Neural crest cell (in vitro differentiated cells): ENCODE measurements around the gene VPS18. TPM values are rescaled to one million over a fixed set of nuclear protein-coding genes. Genes with fewer than 3 reads are reported as not detected.
A peak's percentile ranks its signal among the peaks of the same experiment; 100 is the strongest.

Source experiments
- DNase-seq: peaks from one replicate; pipeline ENCODE4 v3.0.0; 2021; ENCODE audit warnings: low read depth, mixed read lengths, low spot score
- H3K27ac Mint-ChIP-seq: one replicate; pipeline ENCODE4 v1.8.0; 2021; ENCODE audit warnings: mild to moderate bottlenecking, mixed read lengths; ENCODE audit not compliant: unreplicated experiment
- H3K27me3 Mint-ChIP-seq: 2 replicates; pipeline ENCODE4 v1.8.0; 2021; ENCODE audit warnings: low read depth, mild to moderate bottlenecking, mixed read lengths
- H3K36me3 Mint-ChIP-seq: 2 replicates; pipeline ENCODE4 v1.8.0; 2021; ENCODE audit warnings: low read depth, mild to moderate bottlenecking, mixed read lengths
- H3K4me1 Mint-ChIP-seq: 2 replicates; pipeline ENCODE4 v1.8.0; 2021; ENCODE audit warnings: mixed read lengths
- H3K4me3 Mint-ChIP-seq: one replicate; pipeline ENCODE4 v1.8.0; 2021; ENCODE audit warnings: mild to moderate bottlenecking, mixed read lengths
- H3K9me3 Mint-ChIP-seq: 2 replicates; pipeline ENCODE4 v1.8.0; 2021; ENCODE audit warnings: mixed read lengths
- total RNA-seq: library from RNA; stranded (reverse); gene quantifications from 2 replicates; pipeline ENCODE4 v1.2.1, GENCODE V29; 2021
- TF ChIP-seq, protein P1 (sequence below): fragments of 200-600 bp; sonication (generic); conservative IDR thresholded peaks from 2 replicates; pipeline ENCODE4 v1.5.0; 2021; ENCODE audit warnings: antibody characterized with exemption, mild to moderate bottlenecking

Gene VPS18
- total RNA-seq, 1 donor from 2014 or later: 28.2 TPM

DNA sequence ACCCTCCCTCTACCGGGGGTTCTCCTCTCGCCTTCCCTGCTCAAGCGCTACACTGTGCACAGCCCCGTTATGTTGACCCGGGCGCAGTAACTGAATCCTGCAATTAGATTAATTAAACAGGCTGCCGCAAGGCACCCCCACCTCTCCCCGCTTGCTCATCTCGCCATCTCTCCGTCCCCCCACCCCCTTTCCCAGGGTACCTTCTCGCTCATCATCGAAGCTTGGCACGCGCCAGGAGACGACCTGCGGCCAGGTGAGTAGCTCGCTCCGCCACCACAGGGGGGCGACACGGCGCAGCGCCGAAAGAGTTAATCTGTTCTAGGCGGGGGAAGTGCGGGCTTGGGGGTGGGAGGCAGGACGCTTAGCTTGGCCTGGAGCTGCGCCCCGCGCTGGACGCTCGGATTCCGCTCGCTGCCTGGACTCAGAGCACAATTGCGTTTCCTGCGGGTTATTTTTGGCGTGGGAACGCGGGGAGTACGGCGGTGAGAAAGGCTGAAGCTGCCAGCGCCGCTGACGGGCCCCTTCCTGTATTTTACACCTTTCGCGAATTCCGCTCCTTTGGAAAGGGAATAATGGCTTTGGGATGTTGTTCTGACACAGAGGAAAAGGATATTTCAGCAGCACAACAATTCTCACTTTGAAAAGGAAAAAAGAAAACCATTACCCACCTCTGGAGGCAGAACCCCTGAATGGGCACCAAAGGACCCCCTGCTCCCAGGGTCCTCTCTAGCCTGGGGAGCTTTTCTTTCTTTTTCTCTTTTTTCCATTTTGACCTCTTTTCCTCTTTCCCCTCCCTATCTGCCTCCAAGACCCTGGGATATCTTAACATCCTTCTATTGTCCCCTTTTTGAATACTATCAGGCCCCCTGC is 36.4 kb downstream of the VPS18 start:
- H3K27me3 Mint-ChIP-seq: peaks cover 87% of the 10 kb centered on the region
- no peak overlapping the region for H3K27ac Mint-ChIP-seq
- H3K9me3 Mint-ChIP-seq: no peaks in the 10 kb centered on the region
- TF ChIP-seq, protein P1, sequence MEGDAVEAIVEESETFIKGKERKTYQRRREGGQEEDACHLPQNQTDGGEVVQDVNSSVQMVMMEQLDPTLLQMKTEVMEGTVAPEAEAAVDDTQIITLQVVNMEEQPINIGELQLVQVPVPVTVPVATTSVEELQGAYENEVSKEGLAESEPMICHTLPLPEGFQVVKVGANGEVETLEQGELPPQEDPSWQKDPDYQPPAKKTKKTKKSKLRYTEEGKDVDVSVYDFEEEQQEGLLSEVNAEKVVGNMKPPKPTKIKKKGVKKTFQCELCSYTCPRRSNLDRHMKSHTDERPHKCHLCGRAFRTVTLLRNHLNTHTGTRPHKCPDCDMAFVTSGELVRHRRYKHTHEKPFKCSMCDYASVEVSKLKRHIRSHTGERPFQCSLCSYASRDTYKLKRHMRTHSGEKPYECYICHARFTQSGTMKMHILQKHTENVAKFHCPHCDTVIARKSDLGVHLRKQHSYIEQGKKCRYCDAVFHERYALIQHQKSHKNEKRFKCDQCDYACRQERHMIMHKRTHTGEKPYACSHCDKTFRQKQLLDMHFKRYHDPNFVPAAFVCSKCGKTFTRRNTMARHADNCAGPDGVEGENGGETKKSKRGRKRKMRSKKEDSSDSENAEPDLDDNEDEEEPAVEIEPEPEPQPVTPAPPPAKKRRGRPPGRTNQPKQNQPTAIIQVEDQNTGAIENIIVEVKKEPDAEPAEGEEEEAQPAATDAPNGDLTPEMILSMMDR: peak; percentile 74
- no peak for DNase-seq
- H3K4me3 Mint-ChIP-seq: peak overlapping the region; percentile 84
- H3K4me1 Mint-ChIP-seq: peaks cover 36% of the 10 kb centered on the region
- no peaks in the 10 kb centered on the region for H3K36me3 Mint-ChIP-seq

DNA sequence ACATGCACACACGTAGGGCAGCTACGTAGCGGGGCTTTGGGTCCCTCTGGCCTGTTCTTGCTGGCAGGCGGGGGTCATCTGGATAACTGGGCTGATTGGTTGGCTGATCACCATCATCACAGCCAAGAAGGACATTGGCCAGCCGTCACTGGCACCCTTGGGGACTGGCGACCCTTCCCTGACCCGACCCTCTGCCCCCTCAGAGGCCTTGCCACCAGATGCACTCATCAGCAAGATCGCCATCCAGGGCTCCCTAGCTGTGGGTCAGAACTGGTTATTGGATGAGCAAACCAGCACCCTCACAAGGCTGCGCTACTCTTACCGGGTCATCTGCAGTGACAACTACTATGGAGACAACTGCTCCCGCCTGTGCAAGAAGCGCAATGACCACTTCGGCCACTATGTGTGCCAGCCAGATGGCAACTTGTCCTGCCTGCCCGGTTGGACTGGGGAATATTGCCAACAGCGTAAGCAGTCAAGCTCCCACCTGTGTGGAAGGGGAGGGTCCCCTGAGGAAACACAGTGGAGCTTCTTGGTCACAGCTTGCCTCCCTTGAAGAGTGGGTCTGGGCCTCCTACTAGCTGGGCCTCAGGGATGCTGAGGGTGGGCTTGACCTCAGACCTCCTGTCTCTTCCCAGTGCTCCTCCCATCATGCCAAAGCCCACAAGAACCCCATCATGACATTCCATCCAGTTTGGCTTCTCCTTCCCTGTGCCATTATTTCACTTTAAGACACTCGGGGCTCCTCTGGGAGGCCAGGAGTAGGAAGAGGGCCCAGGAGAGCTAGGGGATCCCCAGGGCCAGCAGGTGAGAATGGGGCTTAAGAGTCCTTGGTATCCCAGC is 37.3 kb downstream of the VPS18 start:
- H3K27ac Mint-ChIP-seq: no peak overlapping the region
- no peaks in the 10 kb centered on the region for H3K9me3 Mint-ChIP-seq
- TF ChIP-seq, protein P1: no peak
- H3K27me3 Mint-ChIP-seq: peaks cover 81% of the 10 kb centered on the region
- no peaks in the 10 kb centered on the region for H3K36me3 Mint-ChIP-seq
- no peak for DNase-seq
- H3K4me3 Mint-ChIP-seq: peak overlapping the region; percentile 84
- H3K4me1 Mint-ChIP-seq: peaks cover 34% of the 10 kb centered on the region

DNA sequence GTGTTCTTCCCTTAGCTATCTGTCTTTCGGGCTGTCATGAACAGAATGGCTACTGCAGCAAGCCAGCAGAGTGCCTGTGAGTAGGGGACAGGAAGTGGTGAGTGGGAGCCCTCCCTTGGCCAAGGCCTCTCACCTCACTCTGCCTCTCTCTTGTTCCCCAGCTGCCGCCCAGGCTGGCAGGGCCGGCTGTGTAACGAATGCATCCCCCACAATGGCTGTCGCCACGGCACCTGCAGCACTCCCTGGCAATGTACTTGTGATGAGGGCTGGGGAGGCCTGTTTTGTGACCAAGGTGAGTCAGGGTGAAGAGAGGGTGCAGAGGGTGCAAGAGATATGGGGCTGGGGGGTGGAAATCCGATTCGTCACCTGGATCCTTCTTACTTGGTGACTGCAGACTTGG is 37.9 kb downstream of the VPS18 start:
- Mint-ChIP-seq H3K36me3 (no peaks in the 10 kb centered on the region), H3K27ac (no peak overlapping the region), H3K4me1 (peaks cover 28% of the 10 kb centered on the region), H3K4me3 (peak overlapping the region; percentile 47), H3K27me3 (peaks cover 77% of the 10 kb centered on the region), H3K9me3 (no peaks in the 10 kb centered on the region)
- TF ChIP-seq, protein P1: no peak
- DNase-seq: no peak

DNA sequence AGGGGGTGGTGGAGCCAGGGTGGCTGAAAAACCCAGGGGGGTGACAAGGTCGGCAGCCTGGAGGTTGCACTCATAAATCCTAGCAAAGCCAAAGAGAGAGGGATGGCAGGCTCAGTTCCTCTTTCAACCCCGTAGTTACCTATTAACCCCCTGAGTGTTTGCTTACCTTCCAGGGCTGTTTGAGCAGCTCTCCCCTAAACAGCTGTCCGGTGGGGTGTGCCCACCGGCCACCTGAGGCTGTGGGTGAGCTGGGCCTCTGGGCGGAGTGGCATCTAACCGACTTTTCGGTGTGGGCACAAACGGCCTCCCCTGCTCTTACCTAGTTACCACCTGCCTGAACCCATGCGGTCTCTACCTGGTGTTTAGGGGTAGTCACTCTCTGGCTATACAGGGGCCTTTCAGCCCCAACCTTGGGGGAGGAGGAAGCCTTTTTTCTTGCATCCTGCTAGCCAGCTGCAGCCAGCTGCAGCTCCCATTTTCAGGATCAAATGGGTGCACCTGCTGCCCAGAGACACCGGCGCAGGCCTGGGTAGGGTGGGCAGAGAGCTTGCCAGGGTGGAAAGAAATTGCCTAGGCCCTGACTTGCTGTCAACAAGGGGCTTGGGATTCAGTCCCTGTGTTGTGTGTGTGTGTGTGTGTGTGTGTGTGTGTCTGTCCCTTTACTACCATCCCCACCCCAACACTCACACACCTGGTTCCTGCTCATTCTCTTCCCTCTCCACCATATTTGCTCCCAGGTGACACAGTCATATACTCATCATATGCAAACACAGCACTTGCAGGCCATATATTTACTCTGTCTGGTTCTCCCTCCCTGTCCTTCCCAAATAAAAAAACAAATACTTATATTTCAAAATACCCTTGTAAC is 38.6 kb downstream of the VPS18 start:
- Mint-ChIP-seq H3K27ac (no peak overlapping the region), H3K36me3 (no peaks in the 10 kb centered on the region), H3K4me3 (no peak overlapping the region), H3K4me1 (peaks cover 25% of the 10 kb centered on the region), H3K27me3 (peaks cover 72% of the 10 kb centered on the region), H3K9me3 (no peaks in the 10 kb centered on the region)
- TF ChIP-seq, protein P1: no peak
- DNase-seq: no peak

DNA sequence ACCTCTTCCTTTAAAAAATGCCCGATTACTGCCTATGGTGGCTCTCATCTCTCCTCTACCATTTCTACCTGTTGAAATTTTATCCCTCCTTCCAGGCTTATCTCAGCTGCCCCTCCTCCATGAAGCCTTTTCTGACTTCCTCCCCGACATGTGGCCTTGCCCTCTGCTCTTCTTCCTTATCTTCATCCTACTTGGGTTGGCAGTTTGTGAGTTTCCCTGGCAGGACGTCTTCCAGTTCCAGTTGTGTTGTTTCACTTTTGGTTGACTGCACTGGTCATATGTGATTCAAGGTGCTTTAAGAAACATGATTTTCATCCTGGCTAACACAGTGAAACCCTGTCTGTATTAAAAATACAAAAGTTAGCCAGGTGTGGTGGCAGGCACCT is 39.3 kb downstream of the VPS18 start:
- H3K9me3 Mint-ChIP-seq: no peaks in the 10 kb centered on the region

More for the DNA sequence above, 39.3 kb downstream of the VPS18 start:
- TF ChIP-seq, protein P1: no peak
- H3K27me3 Mint-ChIP-seq: peaks cover 66% of the 10 kb centered on the region
- H3K36me3 Mint-ChIP-seq: no peaks in the 10 kb centered on the region
- no peak overlapping the region for H3K27ac Mint-ChIP-seq
- no peak for DNase-seq
- peaks cover 25% of the 10 kb centered on the region for H3K4me1 Mint-ChIP-seq
- H3K4me3 Mint-ChIP-seq: no peak overlapping the region
